GM21367 (cell line): ENCODE measurements around the gene M1AP.

Experiments used
- ATAC-seq: cut with Tn5 transposase; IDR thresholded peaks from one replicate; pipeline ENCODE4 v1.9.1; 2021; ENCODE audit not compliant: unreplicated experiment

Gene M1AP

DNA sequence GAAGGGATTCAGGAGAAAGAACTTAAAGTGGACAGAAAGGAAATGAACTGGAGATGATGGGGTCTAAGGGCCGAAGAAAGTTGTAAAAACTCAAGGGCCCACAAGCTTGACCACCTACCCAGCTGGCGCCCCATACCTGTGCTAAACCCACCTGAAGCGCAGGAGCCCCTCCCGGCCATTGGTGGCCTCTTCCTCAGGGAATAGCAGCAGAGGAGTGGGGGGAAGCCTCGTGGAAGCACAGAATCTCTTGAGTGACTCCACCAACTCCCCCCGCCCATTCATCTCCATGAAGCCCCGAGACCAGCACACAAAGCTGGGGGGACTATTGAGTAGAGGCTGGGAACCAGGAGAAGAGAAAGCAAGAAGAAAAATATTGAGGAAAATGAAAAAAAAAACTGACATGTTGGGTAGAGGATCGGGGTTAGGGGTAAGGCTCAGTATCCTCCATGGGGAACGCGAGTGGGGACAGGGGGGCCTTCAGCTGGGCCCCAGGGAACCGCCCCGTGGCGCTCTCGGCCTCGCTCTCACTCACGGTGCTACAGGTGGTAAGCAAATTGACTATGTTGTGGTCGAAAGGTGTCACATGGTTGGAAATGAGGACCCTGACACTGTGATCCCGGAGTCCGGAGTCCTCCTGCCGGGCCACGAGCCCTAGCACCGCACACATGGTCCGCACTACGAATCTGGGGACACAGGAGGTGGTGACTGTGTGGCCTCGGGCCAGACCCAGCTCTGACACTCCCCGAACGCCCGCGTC, 119.4 kb downstream of the M1AP start:
- peak; percentile 9 for ATAC-seq

DNA sequence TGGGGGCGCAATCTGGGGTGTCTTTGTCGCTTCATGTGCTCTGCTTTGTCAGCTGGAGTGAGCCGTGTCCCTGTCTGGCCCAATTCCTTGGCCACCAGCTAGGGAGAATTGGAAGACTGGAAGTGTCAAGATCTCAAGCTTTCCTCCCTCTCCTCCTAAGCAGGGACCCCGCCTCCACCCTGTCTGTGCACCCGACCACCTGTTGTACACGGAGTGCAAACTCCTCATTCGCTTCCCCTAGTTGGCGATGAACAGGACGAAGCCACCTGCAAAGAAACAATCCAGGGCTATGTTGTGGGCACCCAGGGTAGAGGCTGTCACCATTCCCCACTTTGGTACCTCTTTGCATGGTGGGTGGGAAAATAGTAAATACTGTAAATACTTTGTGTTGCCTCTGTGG, 120.4 kb downstream of the M1AP start:
- ATAC-seq, result no peak

DNA sequence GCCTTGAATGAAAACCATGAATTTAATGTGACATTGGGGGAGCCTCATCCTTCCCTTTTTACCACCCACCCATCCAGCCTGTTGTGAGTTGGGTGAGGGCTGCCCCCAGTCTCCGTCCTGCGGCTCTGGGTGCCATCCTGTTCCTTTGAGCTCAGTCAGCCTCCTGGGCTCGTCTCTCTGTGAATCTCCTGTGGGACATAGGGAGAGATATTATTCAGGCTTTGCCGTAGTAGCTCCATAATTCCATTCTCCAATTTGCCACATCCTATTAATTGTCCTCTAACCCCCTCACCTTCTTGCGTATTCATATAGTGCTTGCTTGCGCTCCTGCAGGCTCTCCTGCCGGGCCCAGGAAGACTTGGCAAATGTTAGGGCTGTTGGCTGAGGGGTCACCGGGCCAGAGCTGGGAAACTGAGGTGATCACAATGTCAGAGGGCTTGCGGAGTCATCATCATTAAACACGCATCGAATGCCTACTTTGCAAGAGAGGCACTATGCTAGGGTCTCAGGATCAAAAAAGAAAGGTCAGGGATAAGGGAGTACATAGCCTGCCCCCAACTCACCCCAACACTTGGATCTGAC, 121.4 kb downstream of the M1AP start:
- ATAC-seq, result no peak

DNA sequence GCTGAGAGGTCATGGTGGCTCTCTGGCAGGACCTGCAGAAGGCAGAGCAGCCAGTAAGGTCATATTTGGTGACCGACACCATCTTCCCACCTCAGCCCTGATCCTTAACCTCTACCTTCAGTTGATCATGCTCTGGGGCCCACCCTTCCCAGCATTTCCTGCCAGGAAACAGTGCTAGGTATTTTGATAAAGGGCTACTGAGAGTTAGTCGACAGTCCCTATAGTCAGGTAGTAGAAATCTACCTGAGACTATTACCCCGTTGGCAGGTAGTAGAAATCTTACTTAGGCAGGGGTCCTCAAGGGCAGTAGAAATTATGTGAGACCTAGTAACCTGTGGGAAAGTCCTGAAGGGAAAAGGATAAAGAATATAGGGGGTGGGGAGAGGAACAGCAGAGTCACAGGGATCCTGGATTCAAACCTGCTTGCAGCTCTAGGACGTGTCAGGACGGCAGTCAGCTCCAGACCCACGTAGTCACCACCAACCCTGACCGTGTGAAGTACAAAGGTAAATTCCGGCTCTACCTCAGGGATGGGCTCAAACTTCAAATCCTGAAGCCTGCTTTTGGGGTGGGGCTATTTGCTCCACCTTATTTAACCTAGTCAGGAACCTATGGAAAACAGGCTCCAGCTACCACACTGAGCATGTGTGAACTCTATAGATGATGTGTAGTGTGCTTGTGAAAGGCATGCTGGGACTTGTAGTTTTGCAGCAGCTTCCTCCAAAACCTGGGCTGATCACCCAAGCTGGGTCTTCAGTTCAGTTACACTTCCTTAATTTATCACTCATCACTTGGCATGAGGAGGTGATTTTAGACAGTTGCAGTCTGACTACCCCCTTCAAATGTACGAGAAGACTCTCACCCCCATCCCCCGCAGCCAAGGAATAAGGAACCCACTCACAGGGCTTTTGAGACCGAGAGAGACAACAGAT, 122.1 kb downstream of the M1AP start, which contains the start of gene DQX1:
TSS of gene DQX1 (minus strand) at position 515 of the 932 bp plus-strand sequence. CDS start at position 13, 502 bp downstream.
- no peak for ATAC-seq

DNA sequence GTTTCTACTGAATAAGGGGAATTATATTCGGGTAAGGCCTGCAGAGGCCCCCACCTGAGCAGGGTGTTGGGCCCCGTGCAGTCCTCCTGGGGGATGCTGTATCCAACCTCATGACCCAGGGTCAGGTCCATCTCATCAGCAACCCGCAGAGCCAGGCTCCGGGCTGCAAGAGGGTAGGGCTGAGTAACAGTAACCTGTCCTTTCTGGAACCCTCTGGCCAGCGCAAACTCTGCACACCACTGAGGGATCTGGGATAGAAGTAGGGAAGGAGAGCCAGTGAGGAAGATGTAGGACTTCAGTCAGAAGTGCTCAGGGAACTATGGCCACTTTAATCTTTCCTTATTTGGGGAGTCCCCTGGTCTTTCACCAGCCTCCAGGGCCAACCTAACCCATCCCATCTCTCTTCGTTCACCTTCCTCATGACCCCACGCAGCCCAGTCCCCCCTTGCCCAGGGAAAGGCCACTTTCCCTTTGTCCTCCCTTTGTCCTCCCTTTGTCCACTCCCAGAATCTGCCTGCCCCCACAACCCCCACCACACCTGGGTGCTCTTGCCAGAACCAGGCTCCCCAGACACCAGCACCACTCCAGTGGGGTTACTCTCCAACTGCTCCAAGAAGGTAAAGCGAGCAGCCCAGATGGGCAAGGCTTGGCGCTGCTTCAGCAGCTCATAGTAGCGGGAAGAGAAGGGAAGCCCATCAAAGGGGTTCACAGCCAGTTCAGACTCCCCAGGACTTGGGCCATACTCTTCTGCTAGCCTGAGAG, 123.0 kb downstream of the M1AP start:
- ATAC-seq, result no peak

DNA sequence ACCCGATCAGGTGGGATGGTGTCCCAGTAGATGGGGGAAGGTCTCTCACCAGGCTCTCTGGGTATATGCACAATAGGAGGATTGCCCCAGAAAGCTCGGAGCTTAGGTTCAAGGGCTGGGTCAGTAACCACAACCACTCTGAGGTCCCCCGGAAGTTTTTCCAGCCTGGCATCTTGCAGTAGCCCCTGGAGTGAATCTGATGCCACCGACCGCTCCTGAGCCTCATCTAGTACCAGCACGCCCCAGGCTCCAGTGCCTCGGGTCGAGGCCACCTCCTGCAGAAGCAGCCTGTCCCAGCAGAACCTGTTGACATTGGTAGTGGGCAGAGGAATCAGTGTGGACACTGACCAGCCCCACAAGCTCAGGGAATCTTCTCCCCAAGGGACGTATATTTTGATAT, 124.1 kb downstream of the M1AP start:
- no peak for ATAC-seq

DNA sequence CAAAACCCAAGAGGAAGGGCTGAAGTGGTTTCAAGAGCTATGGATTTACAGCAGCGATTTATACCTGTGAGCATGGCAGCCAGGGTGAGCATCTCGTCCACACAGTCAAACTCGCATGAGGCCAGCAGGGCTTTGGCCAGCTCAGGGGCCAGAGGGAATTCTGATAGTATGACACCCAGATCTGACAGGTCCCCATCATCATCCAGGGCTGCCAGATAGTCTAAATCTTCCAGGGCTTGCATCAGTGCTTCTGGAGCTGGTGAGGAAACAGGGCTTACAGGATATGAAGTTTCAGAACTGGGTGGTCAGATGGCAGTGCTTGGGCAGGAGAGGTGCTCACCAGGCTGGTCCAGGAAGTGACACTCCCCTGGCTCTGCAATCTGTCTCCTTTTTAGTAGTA, 125.6 kb downstream of the M1AP start:
- no peak for ATAC-seq

DNA sequence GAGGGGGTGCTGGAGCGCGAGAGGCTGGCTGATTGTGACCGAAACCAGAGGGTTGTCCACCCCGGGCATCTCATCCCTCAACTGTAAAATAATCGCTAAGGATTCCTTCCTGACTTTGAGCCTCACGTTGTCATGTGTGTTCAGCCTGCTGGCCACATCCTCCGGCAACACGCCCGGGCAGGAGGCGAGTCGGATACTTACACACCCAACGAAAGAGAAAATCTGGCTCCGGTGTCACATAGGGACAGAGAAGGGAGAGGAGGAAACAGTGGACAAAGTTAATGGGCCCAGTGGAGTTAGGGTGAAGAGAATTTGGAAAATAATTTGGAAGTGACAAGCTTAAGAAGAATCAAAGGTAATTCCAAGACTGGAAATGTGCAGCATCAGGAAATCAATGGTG, 131.5 kb downstream of the M1AP start:
- no peak for ATAC-seq

DNA sequence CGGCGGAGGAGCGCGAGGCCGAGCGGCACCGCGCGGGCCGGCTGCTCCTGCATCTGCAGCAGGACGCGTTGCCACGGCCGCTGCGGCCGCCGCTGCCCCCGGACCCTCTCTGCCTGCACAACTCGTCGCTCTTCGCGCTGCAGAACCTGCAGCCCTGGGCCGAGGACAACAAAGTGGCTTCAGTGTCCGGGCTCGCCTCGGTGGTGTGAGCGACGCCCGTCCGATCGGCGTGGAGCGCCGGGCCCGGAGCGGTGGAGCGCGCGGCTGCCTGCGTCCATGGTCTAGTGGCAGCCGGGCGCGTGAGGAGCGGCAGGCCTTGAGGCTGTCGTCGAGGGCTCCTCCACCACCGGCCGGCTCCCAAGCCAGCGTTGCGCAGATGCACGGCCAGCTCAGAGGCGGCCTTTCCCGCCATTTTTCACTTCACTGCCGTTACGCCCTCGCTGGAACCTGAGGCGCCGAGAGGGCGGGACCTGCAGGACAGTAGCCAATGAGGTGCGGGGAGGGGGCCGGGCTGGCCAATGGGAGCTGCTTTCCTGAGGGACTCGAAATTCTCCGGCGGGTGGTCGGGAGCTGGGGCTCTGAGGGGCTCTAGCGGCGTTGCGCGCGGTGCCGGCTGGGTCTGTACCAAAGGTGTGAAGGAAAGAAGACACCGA, 132.0 kb downstream of the M1AP start:
- ATAC-seq, result no peak

DNA sequence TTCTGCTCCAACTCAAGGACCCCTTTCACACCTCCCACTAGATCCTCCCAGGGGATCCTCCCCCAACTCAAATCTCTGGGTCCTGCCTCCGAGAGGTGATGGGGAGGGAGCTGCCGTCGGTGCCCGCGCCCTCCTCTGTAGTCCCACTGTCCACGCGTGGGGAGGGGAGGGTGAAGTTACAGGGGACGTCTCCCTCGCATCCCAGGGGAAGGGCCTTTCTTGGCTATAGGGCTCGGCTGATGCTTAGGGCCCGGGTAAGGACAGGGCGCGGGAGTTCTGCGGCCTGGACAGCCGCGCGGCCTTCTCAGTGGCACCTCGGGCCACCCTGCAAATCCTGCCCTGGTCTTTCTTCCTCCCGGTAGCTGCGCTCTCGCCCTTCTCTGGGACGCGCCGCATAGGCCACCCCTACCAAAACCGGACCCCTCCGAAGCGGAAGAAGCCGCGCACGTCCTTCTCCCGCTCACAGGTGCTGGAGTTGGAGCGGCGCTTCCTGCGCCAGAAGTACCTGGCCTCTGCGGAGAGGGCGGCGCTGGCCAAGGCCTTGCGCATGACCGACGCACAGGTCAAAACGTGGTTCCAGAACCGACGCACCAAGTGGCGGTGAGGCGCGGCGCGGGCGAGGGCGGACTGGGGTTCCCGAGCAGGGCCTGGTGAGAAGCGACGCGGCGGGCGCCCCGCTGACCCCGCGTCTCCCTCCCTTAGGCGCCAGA, 132.7 kb downstream of the M1AP start:
- ATAC-seq, result no peak

DNA sequence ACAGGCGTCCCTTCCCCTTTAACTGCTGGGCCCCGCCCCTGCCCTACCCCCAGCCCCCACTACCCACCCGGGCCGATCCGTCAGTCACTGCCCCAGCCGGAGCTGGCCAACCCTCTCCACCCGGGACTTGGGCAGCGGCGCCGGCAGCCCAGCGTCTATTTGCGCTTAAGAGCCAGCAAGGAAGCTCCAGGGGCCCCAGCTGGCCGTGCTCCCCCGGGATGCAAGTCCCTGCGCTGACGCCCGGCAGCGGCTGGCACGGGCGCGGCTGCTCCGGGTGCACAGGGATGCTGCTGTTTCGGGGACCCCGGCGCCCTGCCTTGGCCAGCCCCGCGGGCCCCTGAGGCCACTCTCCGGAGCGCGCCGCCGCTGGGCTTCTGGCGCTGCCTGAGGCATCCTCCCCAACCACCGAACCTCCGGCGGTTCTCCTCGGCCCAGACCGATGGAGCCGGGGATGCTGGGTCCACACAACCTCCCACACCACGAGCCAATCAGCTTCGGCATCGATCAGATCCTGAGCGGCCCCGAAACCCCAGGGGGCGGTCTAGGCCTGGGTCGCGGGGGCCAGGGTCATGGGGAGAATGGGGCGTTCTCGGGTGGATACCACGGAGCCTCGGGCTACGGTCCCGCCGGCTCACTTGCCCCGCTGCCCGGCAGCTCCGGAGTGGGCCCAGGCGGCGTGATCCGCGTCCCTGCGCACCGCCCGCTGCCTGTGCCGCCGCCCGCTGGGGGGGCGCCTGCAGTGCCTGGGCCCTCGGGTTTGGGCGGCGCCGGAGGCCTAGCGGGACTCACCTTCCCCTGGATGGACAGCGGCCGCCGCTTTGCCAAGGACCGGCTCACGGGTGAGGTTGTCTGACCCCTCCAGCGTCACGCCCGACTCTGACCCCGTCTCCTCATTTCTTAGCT, 133.5 kb downstream of the M1AP start, which contains the start of gene TLX2:
TSS of gene TLX2 (plus strand) at position 83 of the 903 bp plus-strand sequence. CDS start at position 440, 357 bp downstream.
- ATAC-seq, result no peak

DNA sequence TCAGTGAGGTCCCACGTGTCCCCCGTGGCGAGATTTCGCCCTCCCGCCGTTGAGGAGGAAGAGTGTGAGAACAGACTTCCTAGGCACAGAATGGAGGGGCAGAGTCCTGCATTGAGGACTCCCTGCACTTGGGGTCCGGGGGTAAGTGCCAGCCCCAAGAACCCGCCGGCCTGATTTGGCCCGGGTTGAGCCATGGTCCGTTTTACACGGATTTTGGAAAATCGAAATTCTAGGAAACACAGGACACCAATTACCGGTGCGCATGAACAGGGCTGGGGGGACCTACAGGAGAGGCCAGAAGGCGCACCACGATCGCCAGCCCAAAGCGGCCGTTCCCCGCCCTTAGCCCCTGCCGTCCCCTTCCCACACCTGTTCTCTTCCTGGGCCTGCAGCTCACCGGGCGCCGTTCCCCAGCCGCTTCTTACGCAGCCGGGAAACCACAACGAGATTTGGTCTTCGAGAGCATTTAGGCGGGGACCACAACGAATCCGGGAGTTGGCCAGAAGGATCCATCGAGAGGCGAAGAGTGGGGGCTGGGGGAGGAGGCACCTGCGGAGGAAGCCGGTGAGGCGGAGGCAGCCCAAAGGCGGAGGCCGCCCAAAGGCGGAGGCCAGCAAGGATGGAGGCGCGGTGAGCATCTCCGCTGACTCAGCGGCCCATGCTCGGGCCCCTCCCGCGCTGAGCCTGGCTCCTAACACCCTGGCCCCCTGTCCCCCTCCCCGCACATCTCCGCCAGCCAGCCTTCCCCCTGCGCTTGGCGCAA, 134.3 kb downstream of the M1AP start:
- no peak for ATAC-seq

DNA sequence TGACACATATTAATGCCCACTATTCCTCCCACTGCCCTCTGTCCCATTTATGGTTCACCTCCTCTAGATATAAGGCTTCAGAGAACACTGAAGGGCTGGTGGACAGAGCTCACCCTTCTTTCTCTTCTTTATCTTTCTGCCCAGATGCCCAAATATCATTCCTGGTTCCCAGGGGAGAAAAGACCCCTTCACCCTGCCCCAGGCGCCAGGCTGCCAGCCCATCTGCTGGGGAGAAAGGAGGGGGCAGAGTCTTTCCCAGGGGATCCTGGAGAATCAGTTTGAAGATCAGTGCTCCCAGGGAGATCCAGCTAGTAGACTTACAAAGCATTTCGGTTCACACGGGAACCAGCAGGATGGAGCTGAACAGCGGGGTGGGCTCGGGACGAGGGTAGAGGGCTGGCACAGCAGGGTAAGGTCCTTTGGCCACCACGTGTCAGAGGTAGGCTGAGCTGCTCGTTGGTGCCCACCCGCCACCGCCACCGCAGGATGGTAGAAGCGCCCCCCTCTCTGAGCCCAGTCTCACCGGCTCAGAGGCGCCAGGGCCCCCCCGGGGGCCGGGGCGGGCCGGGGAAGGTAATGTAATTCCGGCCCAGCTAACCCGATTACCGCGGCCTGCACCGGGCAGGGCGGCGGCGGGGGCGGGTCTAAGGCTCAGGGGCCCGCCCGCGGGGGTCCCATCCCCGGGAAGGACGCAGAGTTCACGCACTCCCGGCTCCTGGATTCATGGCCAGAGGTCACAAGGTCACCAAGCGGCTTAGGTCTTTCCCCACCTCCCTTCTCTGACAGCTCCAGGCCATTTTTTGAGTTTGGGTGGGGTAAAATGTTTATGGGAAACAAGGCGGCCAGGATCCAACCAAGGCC, 135.2 kb downstream of the M1AP start:
- ATAC-seq, result no peak

DNA sequence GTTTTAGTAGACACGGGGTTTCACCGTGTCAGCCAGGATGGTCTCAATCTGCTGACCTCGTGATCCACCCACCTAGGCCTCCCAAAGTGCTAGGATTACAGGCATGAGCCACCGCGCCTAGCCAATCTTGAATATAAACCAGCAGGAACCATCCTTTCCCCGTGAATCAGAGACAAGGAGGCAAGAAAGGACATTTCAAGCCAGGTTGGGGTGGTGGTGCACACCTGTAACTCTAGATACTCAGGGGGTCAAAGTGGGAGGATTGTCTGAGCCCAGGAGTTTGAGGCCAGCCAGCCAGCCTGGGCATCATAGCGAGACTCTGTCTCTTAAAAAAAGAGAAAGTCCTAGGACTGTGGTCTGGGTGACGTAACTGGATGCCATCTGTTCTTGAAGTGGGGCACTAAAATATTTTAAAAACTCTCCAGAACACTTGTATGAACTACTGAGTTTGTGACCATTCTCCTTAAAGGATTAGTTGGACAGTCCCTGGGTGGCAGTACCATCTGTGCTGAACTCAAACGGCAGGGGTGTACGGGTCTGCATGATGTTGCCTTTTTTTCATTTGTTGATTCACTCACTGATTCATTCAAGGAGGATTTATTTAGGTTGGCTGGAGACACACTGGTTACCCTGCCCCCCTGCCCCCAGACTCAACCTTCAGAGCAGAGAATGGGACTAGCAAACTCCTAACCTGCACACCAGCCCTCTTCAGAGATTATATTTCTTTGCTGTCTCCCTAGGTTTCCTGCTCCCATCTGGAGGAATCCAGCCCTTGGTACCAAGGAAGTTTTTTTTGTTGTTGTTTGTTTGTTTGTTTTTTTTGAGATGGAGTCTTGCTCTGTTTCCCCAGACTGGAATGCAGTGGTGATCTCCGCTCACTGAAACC, 136.8 kb downstream of the M1AP start:
- no peak for ATAC-seq

DNA sequence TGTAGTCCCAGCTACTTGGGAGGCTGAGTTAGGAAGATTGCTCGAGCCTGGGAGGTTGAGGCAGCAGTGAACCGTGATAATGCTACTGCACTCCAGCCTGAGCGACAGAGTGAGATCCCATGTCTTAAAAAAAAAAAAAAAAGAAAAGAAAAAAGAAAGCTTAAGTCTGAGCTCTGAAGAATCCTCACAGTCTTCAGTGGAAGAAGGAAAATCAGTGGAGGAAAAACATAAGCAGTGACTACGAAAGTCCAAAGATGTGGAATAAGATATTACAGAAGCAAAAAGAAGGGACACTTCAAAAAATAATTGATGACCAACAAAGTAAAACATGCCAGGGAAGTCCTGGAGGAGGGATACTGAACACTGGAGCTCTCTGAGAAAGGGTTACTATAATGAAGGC, 137.9 kb downstream of the M1AP start:
- ATAC-seq, result no peak

DNA sequence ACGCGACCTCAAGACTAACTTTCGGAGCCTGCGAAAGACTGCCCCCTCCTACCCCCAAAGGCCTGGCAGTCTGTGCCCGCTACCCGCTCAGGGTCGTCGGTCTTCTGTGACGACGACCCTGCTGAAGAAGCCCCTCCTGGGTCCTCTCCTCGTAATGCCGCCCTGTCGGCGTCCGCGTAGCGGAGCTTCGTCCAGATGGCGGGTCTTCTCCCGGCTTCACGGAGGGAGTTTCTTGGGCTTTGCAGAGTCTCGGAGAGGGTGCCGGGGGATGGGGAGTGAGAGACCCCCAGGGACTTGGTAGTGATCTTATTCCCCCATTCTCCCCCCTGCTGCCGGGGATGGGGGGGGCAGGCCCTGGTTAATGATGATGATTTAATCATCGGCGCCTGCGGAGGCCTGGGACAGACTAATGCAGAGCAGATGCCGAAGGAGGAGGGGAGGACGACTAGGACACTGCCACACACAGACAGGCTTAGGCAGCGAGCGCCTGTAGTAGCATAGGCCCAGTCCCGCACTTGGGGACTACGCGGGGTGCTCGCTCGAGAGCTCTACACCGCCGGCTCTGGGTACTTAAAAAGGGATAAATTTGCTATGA, 140.1 kb downstream of the M1AP start:
- ATAC-seq, result peak; percentile 5
